NT2/D1 (cell line): ENCODE results near the gene DNMT3A.

Experiments
- SUZ12 ChIP-seq: IDR thresholded peaks from 2 replicates; pipeline ENCODE4 v1.6.1; 2011; ENCODE audit not compliant: insufficient read length, insufficient read depth; ENCODE audit errors: extremely low read depth
- YY1 ChIP-seq: IDR thresholded peaks from 2 replicates; pipeline ENCODE4 v1.6.1; 2011; ENCODE audit not compliant: insufficient read length, insufficient read depth
- ZNF274 ChIP-seq: IDR thresholded peaks from 2 replicates; pipeline ENCODE4 v1.6.1; 2011; ENCODE audit warnings: mild to moderate bottlenecking, low read depth, low read length

GRCh38 chr2:25220313-25220712, 121.4 kb downstream of the DNMT3A start:
- TF ChIP-seq YY1 (no peak), ZNF274 (no peak), SUZ12 (no peak)
